22Rv1 (cell line): Measurements from ENCODE around the gene ZDHHC3.

Source experiments
- H3K27ac ChIP-seq: fragments of 450-650 bp; 2 replicates; pipeline ENCODE4 v1.5.1; 2017
- ZFX ChIP-seq: fragments of 450-650 bp; IDR thresholded peaks from 2 replicates; pipeline ENCODE4 v1.6.1; 2017; ENCODE audit warnings: antibody characterized with exemption, borderline replicate concordance
- TF ChIP-seq, protein P1 (sequence below): fragments of 450-650 bp; IDR thresholded peaks from 2 replicates; pipeline ENCODE4 v1.5.1; 2017; ENCODE audit warnings: mild to moderate bottlenecking

ZDHHC3 gene

DNA sequence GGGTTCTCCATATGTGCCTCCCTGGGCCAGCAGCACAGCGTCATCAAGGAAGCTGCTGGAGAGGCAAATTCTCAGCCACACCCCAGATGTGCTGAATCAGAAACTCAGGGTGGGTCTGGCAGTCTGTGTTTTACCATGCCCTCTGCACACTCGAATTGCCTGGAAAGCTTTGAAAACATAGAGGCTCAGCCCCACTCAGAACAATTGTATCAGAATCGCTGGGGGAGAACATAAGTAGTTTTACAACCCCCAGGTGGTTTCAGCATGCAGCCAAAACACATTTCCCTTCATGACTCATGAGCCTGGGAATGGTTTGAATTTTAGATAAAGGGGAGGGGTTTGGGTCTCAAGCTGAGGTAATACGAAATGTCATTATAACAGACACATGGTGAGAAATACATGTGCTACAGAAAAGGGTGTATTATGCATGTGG is 92.0 kb downstream of the ZDHHC3 start:
- H3K27ac ChIP-seq, result no peak overlapping the region
- no peak for TF ChIP-seq ZFX
- TF ChIP-seq, protein P1, sequence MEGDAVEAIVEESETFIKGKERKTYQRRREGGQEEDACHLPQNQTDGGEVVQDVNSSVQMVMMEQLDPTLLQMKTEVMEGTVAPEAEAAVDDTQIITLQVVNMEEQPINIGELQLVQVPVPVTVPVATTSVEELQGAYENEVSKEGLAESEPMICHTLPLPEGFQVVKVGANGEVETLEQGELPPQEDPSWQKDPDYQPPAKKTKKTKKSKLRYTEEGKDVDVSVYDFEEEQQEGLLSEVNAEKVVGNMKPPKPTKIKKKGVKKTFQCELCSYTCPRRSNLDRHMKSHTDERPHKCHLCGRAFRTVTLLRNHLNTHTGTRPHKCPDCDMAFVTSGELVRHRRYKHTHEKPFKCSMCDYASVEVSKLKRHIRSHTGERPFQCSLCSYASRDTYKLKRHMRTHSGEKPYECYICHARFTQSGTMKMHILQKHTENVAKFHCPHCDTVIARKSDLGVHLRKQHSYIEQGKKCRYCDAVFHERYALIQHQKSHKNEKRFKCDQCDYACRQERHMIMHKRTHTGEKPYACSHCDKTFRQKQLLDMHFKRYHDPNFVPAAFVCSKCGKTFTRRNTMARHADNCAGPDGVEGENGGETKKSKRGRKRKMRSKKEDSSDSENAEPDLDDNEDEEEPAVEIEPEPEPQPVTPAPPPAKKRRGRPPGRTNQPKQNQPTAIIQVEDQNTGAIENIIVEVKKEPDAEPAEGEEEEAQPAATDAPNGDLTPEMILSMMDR, result no peak

DNA sequence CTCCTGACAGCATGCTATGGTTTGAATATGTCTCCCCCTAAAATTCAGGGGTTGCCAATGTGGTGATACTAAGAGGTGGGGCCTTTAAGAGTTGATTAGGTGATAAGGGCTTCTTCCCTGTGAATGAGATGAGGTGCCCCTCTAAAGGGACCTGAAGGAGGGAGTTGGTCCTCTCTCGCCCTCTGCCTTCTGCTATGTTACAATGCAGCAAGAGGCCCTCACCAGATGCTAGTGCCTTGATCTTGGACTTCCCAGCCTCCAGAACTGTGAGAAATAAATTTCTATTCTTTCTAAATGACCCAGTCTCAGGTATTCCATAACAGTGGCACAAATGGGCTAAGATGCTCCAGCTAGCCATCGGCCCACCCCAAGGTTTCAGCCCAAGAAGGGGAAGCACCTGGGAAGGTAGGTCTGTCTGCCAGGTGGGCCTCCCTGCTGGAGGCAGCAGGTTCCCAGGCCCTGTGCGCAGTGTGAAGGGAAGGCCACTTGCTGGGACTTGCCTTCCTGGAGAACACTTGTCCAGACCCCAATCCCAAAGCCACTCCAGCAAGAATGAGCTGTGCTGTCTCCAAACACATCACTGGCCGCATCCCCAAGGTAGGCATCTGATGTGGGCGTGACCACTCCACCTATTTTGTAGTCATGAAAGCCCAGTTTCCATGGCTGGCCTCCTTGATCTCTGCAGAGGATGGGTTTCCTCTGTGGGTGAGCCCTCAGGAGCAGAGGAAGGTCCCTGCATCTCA is 92.6 kb downstream of the ZDHHC3 start:
- TF ChIP-seq ZFX, result no peak
- TF ChIP-seq, protein P1, result no peak
- no peak overlapping the region for H3K27ac ChIP-seq

DNA sequence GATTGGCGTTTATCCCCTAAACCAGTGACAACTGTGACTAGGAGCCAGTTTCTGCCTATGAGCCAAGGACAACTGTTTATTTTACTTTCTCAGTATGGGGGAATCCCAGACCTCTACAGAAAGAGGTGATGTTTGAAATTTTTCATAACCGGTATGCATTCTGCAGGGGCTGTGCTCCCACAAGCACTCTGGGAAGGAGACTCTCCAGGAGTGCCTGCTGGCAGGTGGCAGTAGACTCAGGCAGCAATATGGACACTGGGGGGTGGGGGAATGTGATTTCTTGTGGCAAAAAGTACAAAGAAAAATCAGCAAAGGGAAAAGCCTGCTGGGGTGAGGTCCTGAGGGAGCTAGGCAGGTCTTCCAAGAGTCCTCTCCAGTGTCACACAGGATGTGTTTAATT is 95.7 kb downstream of the ZDHHC3 start:
- TF ChIP-seq, protein P1, result no peak
- TF ChIP-seq ZFX, result no peak

DNA sequence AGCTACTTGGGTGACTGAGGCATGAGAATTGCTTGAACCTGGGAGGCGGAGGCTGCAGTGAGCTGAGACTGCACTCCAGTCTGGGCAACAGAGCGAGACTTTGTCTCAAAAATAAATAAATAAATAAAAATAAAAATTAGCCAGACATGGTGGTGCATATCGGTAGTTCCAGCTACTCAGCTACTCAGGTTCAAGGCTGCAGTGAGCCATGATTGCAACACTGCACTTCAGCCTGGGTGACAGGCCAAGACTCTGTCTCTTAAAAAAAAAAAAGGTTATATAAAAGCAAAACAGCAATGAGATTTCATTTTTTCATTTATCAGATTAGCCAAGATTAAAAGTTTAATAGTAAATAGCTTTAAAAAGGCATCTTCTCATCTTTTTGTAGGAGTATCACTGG is 98.6 kb downstream of the ZDHHC3 start:
- H3K27ac ChIP-seq, result no peak overlapping the region
- TF ChIP-seq, protein P1, result no peak
- TF ChIP-seq ZFX, result no peak

More for the DNA sequence above, 95.7 kb downstream of the ZDHHC3 start:
- H3K27ac ChIP-seq, result no peak overlapping the region

DNA sequence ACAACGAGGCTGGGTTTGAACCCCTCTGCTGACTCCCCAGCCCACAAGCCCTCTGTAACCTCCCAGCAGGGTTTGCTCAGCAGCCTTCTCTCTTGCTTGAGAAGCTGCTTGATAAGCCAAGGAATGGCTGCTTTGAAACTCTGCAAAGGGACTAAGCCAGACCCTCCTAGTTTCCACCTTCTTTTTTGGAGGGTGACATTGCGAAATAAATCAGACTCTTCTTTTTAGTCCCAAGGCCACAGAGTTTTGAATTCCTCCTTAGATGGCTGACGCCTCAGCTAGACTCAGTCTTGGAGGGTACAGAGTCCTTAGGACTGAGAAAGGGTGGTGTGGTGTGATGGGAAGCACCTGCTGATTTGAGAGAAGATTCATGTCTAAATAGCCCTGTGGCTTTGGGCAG is 100.4 kb downstream of the ZDHHC3 start:
- TF ChIP-seq ZFX, result no peak
- TF ChIP-seq, protein P1, result no peak
- H3K27ac ChIP-seq, result no peak overlapping the region
